ENCODE results near the gene CUX1. TPM values are rescaled to one million over a fixed set of nuclear protein-coding genes. Genes with fewer than 3 reads are reported as not detected.

Gene CUX1
- total and polyA plus RNA-seq, 2 of the 13 experiments (the other 11 are each of a cell fraction or from before 2014, with no cell fraction given): 13.7 to 14.9 TPM

DNA sequence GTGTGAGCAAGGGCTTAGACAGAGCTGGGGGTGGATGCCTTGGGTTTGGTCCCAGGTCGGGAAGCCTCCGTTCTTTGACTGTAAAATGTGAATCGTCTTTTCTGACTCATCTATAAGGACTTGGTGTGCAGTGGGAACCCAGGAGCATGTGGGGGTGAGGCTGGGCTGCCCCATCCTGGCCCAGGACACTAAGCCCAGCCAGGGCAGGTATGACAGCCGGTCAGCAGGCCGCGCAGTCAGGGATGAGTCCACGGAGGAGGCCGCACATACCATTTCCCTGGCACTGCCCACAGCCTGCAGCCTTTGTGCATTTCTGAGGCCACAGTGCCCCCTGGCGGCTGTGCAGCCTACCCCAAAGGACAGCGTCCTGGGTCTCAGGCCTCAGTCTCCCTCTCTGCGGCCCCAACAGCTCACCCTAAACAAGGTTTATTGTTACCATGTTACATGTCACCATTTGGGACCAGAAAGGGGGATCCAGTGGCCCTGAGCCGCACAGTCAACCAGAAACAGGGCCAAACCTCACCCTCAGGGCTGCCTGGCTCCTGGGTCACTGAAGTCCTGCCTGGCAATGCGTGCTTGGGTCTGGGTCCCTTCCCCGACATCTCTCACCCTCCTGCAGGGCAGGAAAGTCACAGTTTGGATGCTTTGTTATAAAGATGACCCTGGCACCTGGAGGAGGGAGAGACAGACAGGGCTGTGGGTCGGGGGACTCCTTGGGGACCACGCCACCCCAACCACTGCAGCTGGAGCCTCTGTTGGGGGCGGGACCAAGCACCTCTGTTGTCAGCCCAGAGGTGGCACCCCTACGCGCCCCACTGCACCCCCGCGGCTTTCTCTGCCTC, 454.9 kb downstream of the CUX1 start (continued):
- no peak for TF ChIP-seq PCBP2 (optimal IDR thresholded peaks at IDR 0.05; ENCODE audit: low read depth, low read length, poor library complexity, severe bottlenecking)
- TF ChIP-seq KLF9 (CRISPR knock-in tag; IDR thresholded peaks at IDR 0.05; ENCODE audit: low read depth): no peak
- TF ChIP-seq, protein P1, sequence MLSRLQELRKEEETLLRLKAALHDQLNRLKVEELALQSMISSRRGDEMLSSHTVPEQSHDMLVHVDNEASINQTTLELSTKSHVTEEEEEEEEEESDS (CRISPR knock-in tag; IDR thresholded peaks at IDR 0.05; ENCODE audit: borderline replicate concordance): no peak
- TF ChIP-seq ZNF274 (CRISPR knock-in tag; IDR thresholded peaks at IDR 0.05): no peak
- no peak for TF ChIP-seq ESRRA (CRISPR knock-in tag; IDR thresholded peaks at IDR 0.05; ENCODE audit: low read depth)
- no peak for TF ChIP-seq ARID2 (CRISPR knock-in tag; IDR thresholded peaks at IDR 0.05; ENCODE audit: borderline replicate concordance)
- TF ChIP-seq, protein P2, sequence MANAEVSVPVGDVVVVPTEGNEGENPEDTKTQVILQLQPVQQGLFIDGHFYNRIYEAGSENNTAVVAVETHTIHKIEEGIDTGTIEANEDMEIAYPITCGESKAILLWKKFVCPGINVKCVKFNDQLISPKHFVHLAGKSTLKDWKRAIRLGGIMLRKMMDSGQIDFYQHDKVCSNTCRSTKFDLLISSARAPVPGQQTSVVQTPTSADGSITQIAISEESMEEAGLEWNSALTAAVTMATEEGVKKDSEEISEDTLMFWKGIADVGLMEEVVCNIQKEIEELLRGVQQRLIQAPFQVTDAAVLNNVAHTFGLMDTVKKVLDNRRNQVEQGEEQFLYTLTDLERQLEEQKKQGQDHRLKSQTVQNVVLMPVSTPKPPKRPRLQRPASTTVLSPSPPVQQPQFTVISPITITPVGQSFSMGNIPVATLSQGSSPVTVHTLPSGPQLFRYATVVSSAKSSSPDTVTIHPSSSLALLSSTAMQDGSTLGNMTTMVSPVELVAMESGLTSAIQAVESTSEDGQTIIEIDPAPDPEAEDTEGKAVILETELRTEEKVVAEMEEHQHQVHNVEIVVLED (CRISPR knock-in tag; IDR thresholded peaks at IDR 0.05; ENCODE audit: borderline replicate concordance): no peak
- TF ChIP-seq, protein P3, sequence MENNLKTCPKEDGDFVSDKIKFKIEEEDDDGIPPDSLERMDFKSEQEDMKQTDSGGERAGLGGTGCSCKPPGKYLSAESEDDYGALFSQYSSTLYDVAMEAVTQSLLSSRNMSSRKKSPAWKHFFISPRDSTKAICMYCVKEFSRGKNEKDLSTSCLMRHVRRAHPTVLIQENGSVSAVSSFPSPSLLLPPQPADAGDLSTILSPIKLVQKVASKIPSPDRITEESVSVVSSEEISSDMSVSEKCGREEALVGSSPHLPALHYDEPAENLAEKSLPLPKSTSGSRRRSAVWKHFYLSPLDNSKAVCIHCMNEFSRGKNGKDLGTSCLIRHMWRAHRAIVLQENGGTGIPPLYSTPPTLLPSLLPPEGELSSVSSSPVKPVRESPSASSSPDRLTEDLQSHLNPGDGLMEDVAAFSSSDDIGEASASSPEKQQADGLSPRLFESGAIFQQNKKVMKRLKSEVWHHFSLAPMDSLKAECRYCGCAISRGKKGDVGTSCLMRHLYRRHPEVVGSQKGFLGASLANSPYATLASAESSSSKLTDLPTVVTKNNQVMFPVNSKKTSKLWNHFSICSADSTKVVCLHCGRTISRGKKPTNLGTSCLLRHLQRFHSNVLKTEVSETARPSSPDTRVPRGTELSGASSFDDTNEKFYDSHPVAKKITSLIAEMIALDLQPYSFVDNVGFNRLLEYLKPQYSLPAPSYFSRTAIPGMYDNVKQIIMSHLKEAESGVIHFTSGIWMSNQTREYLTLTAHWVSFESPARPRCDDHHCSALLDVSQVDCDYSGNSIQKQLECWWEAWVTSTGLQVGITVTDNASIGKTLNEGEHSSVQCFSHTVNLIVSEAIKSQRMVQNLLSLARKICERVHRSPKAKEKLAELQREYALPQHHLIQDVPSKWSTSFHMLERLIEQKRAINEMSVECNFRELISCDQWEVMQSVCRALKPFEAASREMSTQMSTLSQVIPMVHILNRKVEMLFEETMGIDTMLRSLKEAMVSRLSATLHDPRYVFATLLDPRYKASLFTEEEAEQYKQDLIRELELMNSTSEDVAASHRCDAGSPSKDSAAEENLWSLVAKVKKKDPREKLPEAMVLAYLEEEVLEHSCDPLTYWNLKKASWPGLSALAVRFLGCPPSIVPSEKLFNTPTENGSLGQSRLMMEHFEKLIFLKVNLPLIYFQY (CRISPR knock-in tag; IDR thresholded peaks at IDR 0.05; ENCODE audit: borderline replicate concordance): no peak
- 0 out of 2 replicates have a peak, but pooled peaks have one; percentile 52 for TF ChIP-seq SPEN (CRISPR knock-in tag; IDR thresholded peaks at IDR 0.05; ENCODE audit: low read depth)
- TF ChIP-seq THYN1 (CRISPR knock-in tag; IDR thresholded peaks at IDR 0.05; ENCODE audit: borderline replicate concordance, low read depth): no peak
- peak; percentile 23; the same call in 1 of the 2 replicates for TF ChIP-seq PHF8 (CRISPR knock-in tag; IDR thresholded peaks at IDR 0.05)
- TF ChIP-seq, protein P4, sequence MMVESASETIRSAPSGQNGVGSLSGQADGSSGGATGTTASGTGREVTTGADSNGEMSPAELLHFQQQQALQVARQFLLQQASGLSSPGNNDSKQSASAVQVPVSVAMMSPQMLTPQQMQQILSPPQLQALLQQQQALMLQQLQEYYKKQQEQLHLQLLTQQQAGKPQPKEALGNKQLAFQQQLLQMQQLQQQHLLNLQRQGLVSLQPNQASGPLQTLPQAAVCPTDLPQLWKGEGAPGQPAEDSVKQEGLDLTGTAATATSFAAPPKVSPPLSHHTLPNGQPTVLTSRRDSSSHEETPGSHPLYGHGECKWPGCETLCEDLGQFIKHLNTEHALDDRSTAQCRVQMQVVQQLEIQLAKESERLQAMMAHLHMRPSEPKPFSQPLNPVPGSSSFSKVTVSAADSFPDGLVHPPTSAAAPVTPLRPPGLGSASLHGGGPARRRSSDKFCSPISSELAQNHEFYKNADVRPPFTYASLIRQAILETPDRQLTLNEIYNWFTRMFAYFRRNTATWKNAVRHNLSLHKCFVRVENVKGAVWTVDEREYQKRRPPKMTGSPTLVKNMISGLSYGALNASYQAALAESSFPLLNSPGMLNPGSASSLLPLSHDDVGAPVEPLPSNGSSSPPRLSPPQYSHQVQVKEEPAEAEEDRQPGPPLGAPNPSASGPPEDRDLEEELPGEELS (CRISPR knock-in tag; IDR thresholded peaks at IDR 0.05): no peak
- no peak for TF ChIP-seq ZNF260 (CRISPR knock-in tag; IDR thresholded peaks at IDR 0.05; ENCODE audit: borderline replicate concordance, low read depth)
- TF ChIP-seq ZNF34 (CRISPR knock-in tag; IDR thresholded peaks at IDR 0.05; ENCODE audit: borderline replicate concordance): peak; percentile 40; the same call in 1 of the 2 replicates
- TF ChIP-seq ZNF713 (CRISPR knock-in tag; IDR thresholded peaks at IDR 0.05): no peak
- 0 out of 2 replicates have a peak, but pooled peaks have one; percentile 39 for TF ChIP-seq ZNF205 (CRISPR knock-in tag; IDR thresholded peaks at IDR 0.05)
- TF ChIP-seq GABPB1 (CRISPR knock-in tag; IDR thresholded peaks at IDR 0.05): peak; percentile 27; the same call in 1 of the 2 replicates
